Testis (tissue), 3 donors: ENCODE measurements around the gene OR10J1. TPM values are rescaled to one million over a fixed set of nuclear protein-coding genes. Genes with fewer than 3 reads are reported as not detected.

ENCODE experiments used
- DNase-seq: peaks from one replicate; pipeline ENCODE4 v3.0.0-alpha.2; 2019
- H3K27ac ChIP-seq, 2 donors: fragments of 200-600 bp; sonication (generic); one replicate each; pipeline ENCODE4 v1.5.1; 2019
- H3K27me3 ChIP-seq: fragments of 200-600 bp; sonication (generic); one replicate; pipeline ENCODE4 v1.5.1; 2019
- H3K36me3 ChIP-seq: fragments of 200-600 bp; sonication (generic); one replicate; pipeline ENCODE4 v1.5.1; 2017; ENCODE audit warnings: low read depth; ENCODE audit errors: missing control alignments
- H3K4me1 ChIP-seq: fragments of 200-600 bp; sonication (generic); one replicate; pipeline ENCODE4 v1.5.1; 2019
- H3K4me3 ChIP-seq, 2 donors: fragments of 200-600 bp; sonication (generic); one replicate each; pipeline ENCODE4 v1.5.1; 2017 to 2019
- H3K9me3 ChIP-seq: fragments of 200-600 bp; sonication (generic); one replicate; pipeline ENCODE4 v1.5.1; 2017
- POLR2A ChIP-seq: fragments of 450-650 bp; IDR thresholded peaks from one replicate; pipeline ENCODE4 v1.6.1; 2017; ENCODE audit warnings: antibody characterized with exemption, mild to moderate bottlenecking, moderate library complexity
- WGBS, 2 donors: methylation state at CpG; one replicate each; pipeline ENCODE4 v1.1.5; 2018; 5-methylcytosine and 5-hydroxymethylcytosine counted together
- intact Hi-C: fragments of 100-400 bp; cut with DNase I; formaldehyde crosslinking; loops from one replicate; pipeline ENCODE4 v1.15.1; 2023; ENCODE audit warnings: low total_unique reads
- polyA plus RNA-seq: library from polyadenylated mRNA; stranded (reverse); fragments of 350-450 nt; fragmentation: Illumina TruSeq; extraction: RNeasy Lipid Tissue Mini Kit (QIAGEN cat#74804); gene quantifications from one replicate; pipeline ENCODE4 v1.2.3, GENCODE V29; 2014; ENCODE audit warnings: low read depth, low replicate concordance; ENCODE audit not compliant: insufficient read depth
- total RNA-seq, 2 donors: library from RNA; depleted of rRNA; stranded (reverse); fragments of >200 nt; gene quantifications; one replicate each; pipeline ENCODE4 v1.2.3, GENCODE V29; 2016
- TF ChIP-seq, protein P1 (sequence below), 3 experiments: fragments of 450-650 bp in 2 of 3; fragments of 200-600 bp in 1 of 3; sonication (generic) in 1 of 3; IDR thresholded peaks; one replicate each; pipeline ENCODE4 v1.5.1; 2016 to 2019; ENCODE audit warnings: antibody characterized with exemption in 3 of 3, mild to moderate bottlenecking in 2 of 3, moderate library complexity in 1 of 3

The OR10J1 gene
- total and polyA plus RNA-seq, 3 donors from 2014 or later: 3.0 to 8.3 (median 3.1) TPM

DNA sequence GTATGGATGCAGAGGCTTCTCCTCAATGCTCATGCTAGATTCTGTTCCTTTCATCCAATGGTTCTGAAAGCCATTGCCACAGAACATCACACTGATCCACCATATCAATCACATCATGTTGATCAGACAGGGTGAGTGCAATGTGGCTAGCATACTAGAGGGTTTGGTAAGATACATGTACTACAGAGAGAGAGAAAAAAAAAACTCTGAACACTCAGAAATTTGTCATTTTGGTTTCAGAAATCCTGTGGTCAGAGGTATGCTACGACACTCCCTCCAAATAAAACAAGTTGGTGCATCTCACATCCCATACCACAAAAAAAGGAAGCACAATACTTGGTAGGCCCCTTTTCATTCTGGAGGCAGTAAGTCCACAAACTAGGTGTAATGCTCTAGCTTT lies 35.4 kb downstream of the OR10J1 start:
- no peaks in the 10 kb centered on the region for H3K9me3 ChIP-seq
- intact Hi-C loops: no loop called here
- no peak for DNase-seq
- no peak overlapping the region for H3K27ac ChIP-seq
- H3K27me3 ChIP-seq: no peaks in the 10 kb centered on the region
- H3K36me3 ChIP-seq: no peaks in the 10 kb centered on the region
- no peak overlapping the region for H3K4me3 ChIP-seq
- H3K4me1 ChIP-seq: no peaks in the 10 kb centered on the region
- WGBS, 2 donors: 87 to 88% methylated on average over 1 of the region's 1 CpG
- no peak for TF ChIP-seq POLR2A

DNA sequence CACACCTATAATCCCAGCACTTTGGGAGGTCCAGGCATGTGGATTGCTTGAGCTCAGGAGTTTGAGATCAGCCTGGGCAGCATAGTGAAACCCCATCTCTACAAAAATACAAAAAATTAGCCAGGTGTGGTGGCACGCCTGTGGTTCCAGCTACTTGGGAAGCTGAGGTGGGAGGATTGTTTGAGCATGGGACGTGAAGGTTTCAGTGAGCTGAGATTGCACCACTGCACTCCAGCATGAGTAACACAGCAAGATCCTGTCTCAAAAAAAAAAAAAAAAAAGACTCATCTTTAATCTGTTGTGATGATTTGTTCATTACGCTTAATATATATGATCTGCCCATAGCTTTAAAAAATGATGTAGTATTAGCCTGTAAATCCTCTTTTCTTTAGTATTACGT lies 44.0 kb downstream of the OR10J1 start:
- TF ChIP-seq POLR2A: no peak
- TF ChIP-seq, protein P1, sequence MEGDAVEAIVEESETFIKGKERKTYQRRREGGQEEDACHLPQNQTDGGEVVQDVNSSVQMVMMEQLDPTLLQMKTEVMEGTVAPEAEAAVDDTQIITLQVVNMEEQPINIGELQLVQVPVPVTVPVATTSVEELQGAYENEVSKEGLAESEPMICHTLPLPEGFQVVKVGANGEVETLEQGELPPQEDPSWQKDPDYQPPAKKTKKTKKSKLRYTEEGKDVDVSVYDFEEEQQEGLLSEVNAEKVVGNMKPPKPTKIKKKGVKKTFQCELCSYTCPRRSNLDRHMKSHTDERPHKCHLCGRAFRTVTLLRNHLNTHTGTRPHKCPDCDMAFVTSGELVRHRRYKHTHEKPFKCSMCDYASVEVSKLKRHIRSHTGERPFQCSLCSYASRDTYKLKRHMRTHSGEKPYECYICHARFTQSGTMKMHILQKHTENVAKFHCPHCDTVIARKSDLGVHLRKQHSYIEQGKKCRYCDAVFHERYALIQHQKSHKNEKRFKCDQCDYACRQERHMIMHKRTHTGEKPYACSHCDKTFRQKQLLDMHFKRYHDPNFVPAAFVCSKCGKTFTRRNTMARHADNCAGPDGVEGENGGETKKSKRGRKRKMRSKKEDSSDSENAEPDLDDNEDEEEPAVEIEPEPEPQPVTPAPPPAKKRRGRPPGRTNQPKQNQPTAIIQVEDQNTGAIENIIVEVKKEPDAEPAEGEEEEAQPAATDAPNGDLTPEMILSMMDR (IDR thresholded peaks at IDR 0.05): no peak
- Histone ChIP-seq H3K36me3 (no peaks in the 10 kb centered on the region), H3K27me3 (no peaks in the 10 kb centered on the region), H3K4me1 (no peaks in the 10 kb centered on the region), H3K9me3 (no peaks in the 10 kb centered on the region), H3K4me3 (no peak overlapping the region), H3K27ac (no peak overlapping the region)
- WGBS, 2 donors: 94% methylated on average over 4 of the region's 4 CpGs
- intact Hi-C loops: no loop called here
- DNase-seq: no peak

Other genes with a start within 250 kb of the OR10J1 start
- 10 to 100 TPM; 14.9 to 16.6 TPM for gene ACKR1, start 234.8 kb upstream of the OR10J1 start, total RNA-seq
- gene ACKR1, start 234.8 kb upstream of the OR10J1 start, polyA plus RNA-seq: 26.9 TPM
- 1 to 10 TPM in 1 of 2 donors, not detected in 1; 4.3 TPM for gene FCER1A, start 137.4 kb upstream of the OR10J1 start, total RNA-seq
- gene FCER1A, start 137.4 kb upstream of the OR10J1 start, polyA plus RNA-seq: 3.2 TPM
- gene OR10J4, start 7.5 kb upstream of the OR10J1 start, total RNA-seq: under 1 TPM in 1 of 2 donors, not detected in 1; 0.87 TPM
- not detected for gene OR10J4, start 7.5 kb upstream of the OR10J1 start, polyA plus RNA-seq
- gene OR10J5, start 96.3 kb downstream of the OR10J1 start, total RNA-seq: not detected
- gene OR10J5, start 96.3 kb downstream of the OR10J1 start, polyA plus RNA-seq: not detected
- not detected for gene APCS, start 148.1 kb downstream of the OR10J1 start, total RNA-seq
- gene APCS, start 148.1 kb downstream of the OR10J1 start, polyA plus RNA-seq: not detected